Mammary epithelial cell (primary cell): Measurements from ENCODE around the gene LRIT3.

ENCODE experiments used
- CTCF ChIP-seq, 2 donors: IDR thresholded peaks in 1 of 2; conservative IDR thresholded peaks in 1 of 2; 2 replicates each; pipeline ENCODE4 v1.5.1; 2011 to 2012; ENCODE audit warnings: inconsistent platforms in 2 of 2, low read length in 2 of 2, mild to moderate bottlenecking in 2 of 2, control low read depth in 1 of 2, low read depth in 1 of 2; ENCODE audit not compliant: insufficient read depth in 1 of 2; ENCODE audit errors: extremely low read depth in 1 of 2
- EZH2 ChIP-seq: IDR thresholded peaks from 2 replicates; pipeline ENCODE4 v1.6.1; 2012; ENCODE audit warnings: low read length, inconsistent platforms, borderline replicate concordance

GRCh38 chr4:109864134-109864533, 16.2 kb downstream of the LRIT3 start:
- TF ChIP-seq EZH2 (no peak), CTCF (conservative IDR thresholded peaks at IDR 0.05 in 1 of 2, IDR thresholded peaks at IDR 0.05 in 1 of 2; ENCODE audit: extremely low read depth in 1 of 2, insufficient read depth in 1 of 2, low read depth in 1 of 2, low read length in 2 of 2) (peak in 1 of 2 donors; percentile 2)
